Endothelial cell of umbilical vein (primary cell): ENCODE results near the gene RIOK3. TPM values are rescaled to one million over a fixed set of nuclear protein-coding genes. Genes with fewer than 3 reads are reported as not detected.

Experiments
- BruUV-seq: library from RNA; stranded (reverse); fragments of 400-500 nt; replicated peaks from 2 replicates; lab custom pipeline; 2021; lab: Mats Ljungman, UMichigan
- CTCF ChIA-PET: fragments of 300-600, 350-600 bp; sonication (Branson Sonifier 250); formaldehyde crosslinking; loops from one replicate; lab custom pipeline; 2021; ENCODE audit warnings: antibody characterized with exemption, inconsistent platforms; lab: Charles Lee
- POLR2A ChIA-PET: fragments of 300-600, 350-600 bp; sonication (Branson Sonifier 250); formaldehyde crosslinking; loops from one replicate; lab custom pipeline; 2021; ENCODE audit warnings: antibody characterized with exemption, inconsistent platforms; lab: Charles Lee
- DNase-seq: peaks from one replicate; pipeline ENCODE4 v3.0.0-alpha.2; 2011; ENCODE audit warnings: low read depth, low spot score
- FAIRE-seq: peaks from 2 replicates; lab custom pipeline; 2011; peaks lifted over from hg19 to GRCh38; lab: Jason Lieb, UNC
- H2AFZ ChIP-seq: 2 replicates; pipeline ENCODE4 v1.6.0; 2012; ENCODE audit warnings: low read depth, low read length, control low read depth, inconsistent platforms
- H3K27ac ChIP-seq: 2 replicates; pipeline ENCODE4 v1.5.1; 2011; ENCODE audit warnings: low read depth, mild to moderate bottlenecking, control low read depth, low read length, moderate library complexity; ENCODE audit not compliant: insufficient read depth
- H3K27me3 ChIP-seq, 2 experiments: 2 replicates each; pipeline versions ENCODE4 v1.6.0 to v1.6.1; 2011; ENCODE audit warnings: low read length in 2 of 2, mixed read lengths in 1 of 2; ENCODE audit not compliant: control insufficient read depth in 2 of 2, insufficient read depth in 2 of 2
- H3K36me3 ChIP-seq, 2 experiments: 2 replicates in 1 of 2; 3 replicates in 1 of 2; pipeline ENCODE4 v1.5.1; 2011; ENCODE audit warnings: low read length in 2 of 2, mild to moderate bottlenecking in 1 of 2, moderate library complexity in 1 of 2; ENCODE audit not compliant: control insufficient read depth in 2 of 2, insufficient read depth in 2 of 2; ENCODE audit errors: extremely low read depth in 1 of 2
- H3K4me1 ChIP-seq: 3 replicates; pipeline ENCODE4 v1.5.1; 2011; ENCODE audit warnings: mild to moderate bottlenecking, low read length; ENCODE audit not compliant: control insufficient read depth, insufficient read depth; ENCODE audit errors: extremely low read depth
- H3K4me2 ChIP-seq: 2 replicates; pipeline ENCODE4 v1.6.1; 2011; ENCODE audit warnings: low read length, control low read depth, mixed read lengths; ENCODE audit not compliant: insufficient read depth
- H3K4me3 ChIP-seq, 3 experiments: fragments of 200-600 bp in 1 of 3; sonication (generic), shearing (Covaris generic) in 1 of 3; replicated peaks in 1 of 3; 2 replicates each; pipeline ENCODE4 v1.5.1; 2011 to 2016; ENCODE audit warnings: control low read depth in 3 of 3, low read length in 3 of 3, mild to moderate bottlenecking in 2 of 3, inconsistent platforms in 1 of 3, low read depth in 1 of 3, moderate library complexity in 1 of 3; ENCODE audit not compliant: insufficient read depth in 1 of 3
- H3K79me2 ChIP-seq: 2 replicates; pipeline ENCODE4 v1.6.0; 2012; ENCODE audit warnings: low read length, inconsistent platforms; ENCODE audit not compliant: control insufficient read depth, insufficient read depth
- H3K9ac ChIP-seq: replicated peaks from 2 replicates; pipeline ENCODE3; 2011; ENCODE audit warnings: low read length, control low read depth; ENCODE audit not compliant: insufficient read depth; ENCODE audit errors: extremely low read depth
- H3K9me1 ChIP-seq: replicated peaks from 3 replicates; pipeline ENCODE4 v1.6.0; 2011; ENCODE audit warnings: mild to moderate bottlenecking, low read length; ENCODE audit not compliant: control insufficient read depth, insufficient read depth; ENCODE audit errors: extremely low read depth
- H3K9me3 ChIP-seq: replicated peaks from 2 replicates; pipeline ENCODE4 v1.5.1; 2012; ENCODE audit warnings: low read length, inconsistent platforms; ENCODE audit not compliant: control insufficient read depth, insufficient read depth
- H4K20me1 ChIP-seq: replicated peaks from 2 replicates; pipeline ENCODE3; 2011; ENCODE audit warnings: mild to moderate bottlenecking, low read length; ENCODE audit not compliant: control insufficient read depth, insufficient read depth; ENCODE audit errors: extremely low read depth
- EZH2 ChIP-seq: IDR thresholded peaks from 2 replicates; pipeline ENCODE4 v1.6.1; 2012; ENCODE audit warnings: borderline replicate concordance, low read depth, mild to moderate bottlenecking, moderate library complexity, low read length, inconsistent platforms; ENCODE audit not compliant: severe bottlenecking
- FOS ChIP-seq: IDR thresholded peaks from 2 replicates; pipeline ENCODE4 v1.6.1; 2011; ENCODE audit warnings: mild to moderate bottlenecking, low read length, moderate library complexity, borderline replicate concordance; ENCODE audit not compliant: insufficient read depth
- GATA2 ChIP-seq: IDR thresholded peaks from 2 replicates; pipeline ENCODE4 v1.7.0; 2011; ENCODE audit warnings: low read depth, mild to moderate bottlenecking, moderate library complexity, mixed read lengths, low read length; ENCODE audit not compliant: insufficient read length, insufficient read depth
- JUN ChIP-seq: IDR thresholded peaks from 2 replicates; pipeline ENCODE4 v1.6.1; 2011; ENCODE audit warnings: borderline replicate concordance, low read depth; ENCODE audit not compliant: insufficient read length, insufficient read depth
- MYC ChIP-seq: IDR thresholded peaks from one replicate; pipeline ENCODE4 v1.6.1; 2011; ENCODE audit warnings: mild to moderate bottlenecking, low read depth, low read length
- POLR2A ChIP-seq: IDR thresholded peaks from 2 replicates; pipeline ENCODE4 v1.6.1; 2012; ENCODE audit warnings: low read depth, mild to moderate bottlenecking, control low read depth, low read length
- dilution Hi-C: fragments of 300-500 bp; cut with MboI; formaldehyde crosslinking; loops from one replicate; pipeline ENCODE4 v1.15.0; 2019; ENCODE audit warnings: low sequenced_read_pairs; ENCODE audit not compliant: extremely low pct_ligation_motif_present
- intact Hi-C: fragments of 100-400 bp; cut with micrococcal nuclease; formaldehyde crosslinking; loops from one replicate; pipeline ENCODE4 v1.10.0; 2022
- polyA plus RNA-seq, 4 experiments: library from polyadenylated mRNA; depleted of rRNA in 3 of 4; stranded (reverse) in 3 of 4; unstranded in 1 of 4; fragments of >200 nt; gene quantifications; 2 replicates each; pipeline versions ENCODE4 v1.2.1 to v1.2.3, GENCODE V29; 2011 to 2012; ENCODE audit warnings: missing spikeins in 1 of 4
- total RNA-seq: library from RNA; stranded (reverse); gene quantifications from 2 replicates; pipeline ENCODE4 v1.2.3, GENCODE V29; 2021
- TF ChIP-seq, protein P1 (sequence below), 2 donors: IDR thresholded peaks; 1 replicate in 1 of 2; 2 replicates in 1 of 2; pipeline ENCODE4 v1.5.1; 2011; ENCODE audit warnings: low read length in 2 of 2, mild to moderate bottlenecking in 2 of 2, moderate library complexity in 2 of 2, control low read depth in 1 of 2, inconsistent platforms in 1 of 2, low read depth in 1 of 2; ENCODE audit not compliant: insufficient read depth in 1 of 2; ENCODE audit errors: extremely low read depth in 1 of 2

Gene RIOK3
- total and polyA plus RNA-seq, 2 donors (not counting 3 experiments of a cell fraction or from before 2014, with no cell fraction given), result 14.8 to 50.7 TPM

DNA sequence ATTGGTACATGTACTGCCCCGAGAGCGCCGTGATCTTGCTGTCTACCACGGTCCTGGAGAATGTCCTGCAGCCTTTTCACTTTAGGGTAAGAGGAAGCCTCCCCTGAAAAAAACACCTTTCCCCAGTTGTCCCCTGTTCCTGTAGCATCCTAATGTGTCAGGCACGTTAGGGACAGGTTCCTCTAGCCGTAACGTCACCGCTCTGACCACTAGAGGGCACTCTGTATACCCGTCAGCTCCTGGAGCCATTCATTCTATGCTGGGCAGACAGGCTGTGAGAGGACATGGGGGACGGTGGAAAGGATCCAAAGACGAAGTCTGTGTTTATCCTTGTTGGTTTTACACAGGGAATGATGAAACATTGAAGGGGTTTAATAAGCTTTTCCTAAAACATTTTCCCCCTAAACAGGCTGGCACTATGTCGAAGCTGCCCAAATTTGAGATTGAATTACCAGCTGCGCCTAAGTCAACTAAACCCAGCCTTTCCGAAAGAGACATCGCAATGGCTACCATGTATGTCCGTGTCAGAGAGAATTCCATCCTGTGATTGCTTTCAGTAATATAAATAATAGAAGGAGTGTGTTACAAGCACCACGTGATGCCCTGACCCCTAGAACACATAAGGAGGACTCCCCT is 62.9 kb downstream of the RIOK3 start:
- TF ChIP-seq POLR2A, result no peak
- TF ChIP-seq, protein P1, sequence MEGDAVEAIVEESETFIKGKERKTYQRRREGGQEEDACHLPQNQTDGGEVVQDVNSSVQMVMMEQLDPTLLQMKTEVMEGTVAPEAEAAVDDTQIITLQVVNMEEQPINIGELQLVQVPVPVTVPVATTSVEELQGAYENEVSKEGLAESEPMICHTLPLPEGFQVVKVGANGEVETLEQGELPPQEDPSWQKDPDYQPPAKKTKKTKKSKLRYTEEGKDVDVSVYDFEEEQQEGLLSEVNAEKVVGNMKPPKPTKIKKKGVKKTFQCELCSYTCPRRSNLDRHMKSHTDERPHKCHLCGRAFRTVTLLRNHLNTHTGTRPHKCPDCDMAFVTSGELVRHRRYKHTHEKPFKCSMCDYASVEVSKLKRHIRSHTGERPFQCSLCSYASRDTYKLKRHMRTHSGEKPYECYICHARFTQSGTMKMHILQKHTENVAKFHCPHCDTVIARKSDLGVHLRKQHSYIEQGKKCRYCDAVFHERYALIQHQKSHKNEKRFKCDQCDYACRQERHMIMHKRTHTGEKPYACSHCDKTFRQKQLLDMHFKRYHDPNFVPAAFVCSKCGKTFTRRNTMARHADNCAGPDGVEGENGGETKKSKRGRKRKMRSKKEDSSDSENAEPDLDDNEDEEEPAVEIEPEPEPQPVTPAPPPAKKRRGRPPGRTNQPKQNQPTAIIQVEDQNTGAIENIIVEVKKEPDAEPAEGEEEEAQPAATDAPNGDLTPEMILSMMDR (IDR thresholded peaks at IDR 0.05; ENCODE audit: extremely low read depth in 1 of 2, insufficient read depth in 1 of 2, low read depth in 1 of 2, low read length in 2 of 2), result peak; percentile 89 to 94
- no peak overlapping the region for H3K4me2 ChIP-seq
- FAIRE-seq (peak; percentile 92), DNase-seq (peak; percentile 71)
- dilution Hi-C loops, result no loop called here
- BruUV-seq, result no TSS peak
- H3K79me2 ChIP-seq, result no peaks in the 10 kb centered on the region
- no peaks in the 10 kb centered on the region for H3K9me1 ChIP-seq
- peaks cover 2 to 13% of the 10 kb centered on the region in 2 experiments for H3K36me3 ChIP-seq
- intact Hi-C loops, result loop anchor here (1.0 to 10.0 kb wide), 5 partner anchors 71 to 601 kb away; no protein-coding TSS in a partner anchor
- H2AFZ ChIP-seq, result no peak overlapping the region
- H3K9ac ChIP-seq, result no peak overlapping the region
- H4K20me1 ChIP-seq, result no peaks in the 10 kb centered on the region
- H3K4me1 ChIP-seq, result peaks cover 11% of the 10 kb centered on the region
- no peak overlapping the region for H3K27ac ChIP-seq
- no peaks in the 10 kb centered on the region for H3K9me3 ChIP-seq
- no peaks in the 10 kb centered on the region for H3K27me3 ChIP-seq
- ChIA-PET CTCF (interaction anchor here (0.7 to 3.0 kb wide), 23 partner anchors 8 to 402 kb away, joined by 3 to 35 read pairs (median 4); partner anchors contain the start of genes NPC1, RIOK3 and RMC1), POLR2A (no interaction called here)
- no peak overlapping the region for H3K4me3 ChIP-seq

DNA sequence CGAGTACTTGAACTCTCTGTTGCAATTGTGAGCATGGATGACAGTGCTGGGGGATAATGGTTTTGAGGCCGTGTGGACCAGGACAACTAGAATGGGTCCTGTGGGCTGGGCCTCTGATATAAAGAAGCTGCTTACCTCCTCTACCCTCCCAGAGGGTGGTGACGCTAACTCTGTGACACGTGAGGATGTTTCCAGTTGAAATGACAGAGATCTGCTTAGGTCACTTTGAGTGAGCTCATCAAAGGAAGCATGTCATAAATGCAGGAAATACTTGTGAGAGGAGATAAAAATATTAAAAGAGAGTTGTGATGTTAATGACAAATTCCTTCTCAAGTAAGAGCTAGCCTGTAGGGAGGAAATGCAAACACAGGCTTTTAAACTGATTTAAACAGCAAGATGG is 66.6 kb downstream of the RIOK3 start:
- Histone ChIP-seq H2AFZ (no peak overlapping the region), H3K36me3 (peaks cover 10 to 24% of the 10 kb centered on the region in 2 experiments), H3K27ac (peak overlapping the region; percentile 57), H3K9me1 (no peaks in the 10 kb centered on the region), H3K9me3 (no peaks in the 10 kb centered on the region), H3K4me3 (no peak overlapping the region), H3K4me1 (peaks cover 26% of the 10 kb centered on the region), H3K79me2 (no peaks in the 10 kb centered on the region), H3K9ac (no peak overlapping the region), H3K4me2 (no peak overlapping the region), H3K27me3 (no peaks in the 10 kb centered on the region), H4K20me1 (no peaks in the 10 kb centered on the region)
- FAIRE-seq, result peak; percentile 24
- dilution Hi-C loops (no loop called here), intact Hi-C loops (loop anchor here (2.0 to 10.0 kb wide), 4 partner anchors 15 to 598 kb away; no protein-coding TSS in a partner anchor)
- BruUV-seq, result no TSS peak
- POLR2A ChIA-PET, result no interaction called here
- TF ChIP-seq FOS (no peak), MYC (no peak), GATA2 (peak; percentile 43), JUN (peak; percentile 69), EZH2 (no peak)
- CTCF ChIA-PET, result interaction anchor here (0.6 to 1.8 kb wide), 5 partner anchors 15 to 183 kb away, joined by 3 to 11 read pairs (median 4); no protein-coding TSS in a partner anchor
- DNase-seq, result peak; percentile 43
